H9 (cell line): ENCODE data around the gene SPDYE4. TPM values are rescaled to one million over a fixed set of nuclear protein-coding genes. Genes with fewer than 3 reads are reported as not detected.

ENCODE experiments used
- DNase-seq: peaks from one replicate; pipeline ENCODE4 v3.0.0-alpha.2; 2017
- H2AFZ ChIP-seq: one replicate; pipeline ENCODE4 v1.6.1; 2013; ENCODE audit warnings: mild to moderate bottlenecking, low read length, control low read depth, moderate library complexity
- H2AK5ac ChIP-seq: 2 replicates; pipeline ENCODE4 v1.6.1; 2013; ENCODE audit warnings: low read length, control low read depth, mixed read lengths; ENCODE audit not compliant: insufficient read length
- H2BK120ac ChIP-seq: one replicate; pipeline ENCODE4 v1.6.1; 2013; ENCODE audit warnings: low read depth, mild to moderate bottlenecking, low read length, control low read depth, inconsistent platforms; ENCODE audit not compliant: poor library complexity, severe bottlenecking
- H2BK12ac ChIP-seq: 2 replicates; pipeline ENCODE4 v1.6.1; 2013; ENCODE audit warnings: low read length, control low read depth, mixed read lengths, low read depth; ENCODE audit not compliant: insufficient read length
- H2BK15ac ChIP-seq: 2 replicates; pipeline ENCODE4 v1.6.1; 2013; ENCODE audit warnings: low read depth, low read length, control low read depth
- H2BK20ac ChIP-seq: one replicate; pipeline ENCODE4 v1.6.1; 2013; ENCODE audit warnings: low read depth, mild to moderate bottlenecking, low read length, control low read depth, inconsistent platforms; ENCODE audit not compliant: poor library complexity, severe bottlenecking
- H2BK5ac ChIP-seq: 2 replicates; pipeline ENCODE4 v1.6.1; 2013; ENCODE audit warnings: low read length, control low read depth, mixed read lengths; ENCODE audit not compliant: insufficient read length
- H3K14ac ChIP-seq: 2 replicates; pipeline ENCODE4 v1.6.1; 2013; ENCODE audit warnings: low read length, control low read depth; ENCODE audit not compliant: insufficient read depth
- H3K18ac ChIP-seq: 2 replicates; pipeline ENCODE4 v1.6.1; 2013; ENCODE audit warnings: low read depth, mild to moderate bottlenecking, mixed read lengths, low read length, control low read depth; ENCODE audit not compliant: insufficient read length
- H3K23ac ChIP-seq: 2 replicates; pipeline ENCODE4 v1.6.1; 2013; ENCODE audit warnings: low read length, control low read depth, mixed read lengths, low read depth; ENCODE audit not compliant: insufficient read length
- H3K23me2 ChIP-seq: 2 replicates; pipeline ENCODE4 v1.6.1; 2013; ENCODE audit warnings: low read depth, mild to moderate bottlenecking, mixed read lengths, low read length, control low read depth; ENCODE audit not compliant: insufficient read length, poor library complexity, severe bottlenecking
- H3K27ac ChIP-seq: 2 replicates; pipeline ENCODE4 v1.5.1; 2013; ENCODE audit warnings: low read length, control low read depth, mixed read lengths, low read depth; ENCODE audit not compliant: insufficient read length
- H3K27me3 ChIP-seq: 2 replicates; pipeline ENCODE4 v1.6.1; 2013; ENCODE audit warnings: low read length, control low read depth, inconsistent platforms; ENCODE audit not compliant: insufficient read depth
- H3K4ac ChIP-seq: 2 replicates; pipeline ENCODE4 v1.6.1; 2013; ENCODE audit warnings: low read depth, mild to moderate bottlenecking, control low read depth, inconsistent platforms, low read length, moderate library complexity
- H3K4me1 ChIP-seq: 2 replicates; pipeline ENCODE4 v1.6.1; 2013; ENCODE audit warnings: low read length, control low read depth, inconsistent platforms; ENCODE audit not compliant: insufficient read depth
- H3K4me2 ChIP-seq: 2 replicates; pipeline ENCODE4 v1.6.1; 2013; ENCODE audit warnings: low read length, control low read depth, mixed read lengths; ENCODE audit not compliant: insufficient read length, insufficient read depth
- H3K56ac ChIP-seq: 2 replicates; pipeline ENCODE4 v1.6.1; 2013; ENCODE audit warnings: low read depth, mild to moderate bottlenecking, mixed read lengths, low read length, control low read depth; ENCODE audit not compliant: insufficient read length
- H3K79me1 ChIP-seq: 2 replicates; pipeline ENCODE4 v1.6.1; 2013; ENCODE audit warnings: low read depth, mild to moderate bottlenecking, moderate library complexity, low read length, control low read depth, inconsistent platforms; ENCODE audit not compliant: insufficient read depth, poor library complexity, severe bottlenecking
- H3K79me2 ChIP-seq: 2 replicates; pipeline ENCODE4 v1.6.1; 2013; ENCODE audit warnings: low read length, control low read depth, inconsistent platforms; ENCODE audit not compliant: insufficient read depth
- H3K9ac ChIP-seq: 2 replicates; pipeline ENCODE4 v1.6.1; 2013; ENCODE audit warnings: low read length, control low read depth, mixed read lengths; ENCODE audit not compliant: insufficient read length; ENCODE audit errors: extremely low read depth
- H3K9me3 ChIP-seq: one replicate; pipeline ENCODE4 v1.6.1; 2013; ENCODE audit warnings: low read depth, low read length, inconsistent platforms; ENCODE audit not compliant: control insufficient read depth
- H3T11ph ChIP-seq: one replicate; pipeline ENCODE4 v1.6.1; 2013; ENCODE audit warnings: mild to moderate bottlenecking, low read length, control low read depth, inconsistent platforms
- H4K20me1 ChIP-seq: one replicate; pipeline ENCODE4 v1.6.1; 2013; ENCODE audit not compliant: control insufficient read depth, insufficient read length, insufficient read depth
- H4K5ac ChIP-seq: 2 replicates; pipeline ENCODE4 v1.6.1; 2013; ENCODE audit warnings: low read depth, mild to moderate bottlenecking, mixed read lengths, low read length, control low read depth; ENCODE audit not compliant: insufficient read length
- H4K8ac ChIP-seq: replicated peaks from 2 replicates; pipeline ENCODE4 v1.6.1; 2013; ENCODE audit warnings: low read length, control low read depth, mixed read lengths, low read depth; ENCODE audit not compliant: insufficient read length
- H4K91ac ChIP-seq: 2 replicates; pipeline ENCODE4 v1.6.1; 2013; ENCODE audit warnings: low read depth, mild to moderate bottlenecking, moderate library complexity, mixed read lengths, low read length, control low read depth; ENCODE audit not compliant: insufficient read length
- H3K27ac Mint-ChIP-seq, 3 experiments: 2 replicates in 2 of 3; 3 replicates in 1 of 3; pipeline ENCODE4 v1.8.0; 2020 to 2021; ENCODE audit warnings: mixed read lengths in 3 of 3, mild to moderate bottlenecking in 1 of 3, moderate library complexity in 1 of 3
- H3K27me3 Mint-ChIP-seq: 2 replicates; pipeline ENCODE4 v1.8.0; 2021; ENCODE audit warnings: low read depth, mild to moderate bottlenecking, moderate library complexity, mixed read lengths
- H3K36me3 Mint-ChIP-seq, 3 experiments: 2 replicates in 2 of 3; 3 replicates in 1 of 3; pipeline ENCODE4 v1.8.0; 2020 to 2021; ENCODE audit warnings: low read depth in 3 of 3, mixed read lengths in 3 of 3; ENCODE audit not compliant: insufficient read depth in 1 of 3
- H3K4me1 Mint-ChIP-seq, 2 experiments: 2 replicates each; pipeline ENCODE4 v1.8.0; 2020; ENCODE audit warnings: mixed read lengths in 2 of 2
- H3K4me3 Mint-ChIP-seq, 2 experiments: 2 replicates in 1 of 2; 3 replicates in 1 of 2; pipeline ENCODE4 v1.8.0; 2020 to 2021; ENCODE audit warnings: mild to moderate bottlenecking in 2 of 2, mixed read lengths in 2 of 2, moderate library complexity in 1 of 2
- H3K9me3 Mint-ChIP-seq, 2 experiments: 2 replicates in 1 of 2; 3 replicates in 1 of 2; pipeline ENCODE4 v1.8.0; 2020; ENCODE audit warnings: mild to moderate bottlenecking in 2 of 2, mixed read lengths in 2 of 2, moderate library complexity in 1 of 2
- CTCF ChIP-seq: fragments of 200-600 bp; sonication (generic); conservative IDR thresholded peaks from 3 replicates; pipeline ENCODE4 v1.8.0; 2021; ENCODE audit warnings: antibody characterized with exemption, mild to moderate bottlenecking
- WGBS: extraction: QIAGEN DNeasy Blood & Tissue Kit; methylation state at CpG from one replicate; pipeline ENCODE4 v1.1.7; 2013; ENCODE audit warnings: missing lambda C conversion rate, low lambda C conversion rate, mixed read lengths; ENCODE audit not compliant: insufficient read length; ENCODE audit errors: extremely low coverage; 5-methylcytosine and 5-hydroxymethylcytosine counted together
- total RNA-seq: library from RNA; stranded (reverse); gene quantifications from 2 replicates; pipeline ENCODE4 v1.2.1, GENCODE V29; 2021

SPDYE4 gene
- total RNA-seq, 1 experiment from 2014 or later, result not detected

GRCh38 chr17:8719291-8720246 is 38.8 kb downstream of the SPDYE4 start:
- H3K9me3 Mint-ChIP-seq, result no peaks in the 10 kb centered on the region; a peak in 1 of 5 replicates
- no peaks in the 10 kb centered on the region for H4K20me1 ChIP-seq

More at GRCh38 chr17:8719291-8720246, 38.8 kb downstream of the SPDYE4 start:
- no peaks in the 10 kb centered on the region for H3K4me1 ChIP-seq
- Mint-ChIP-seq H3K27me3 (peaks cover 5% of the 10 kb centered on the region), H3K4me3 (no peak overlapping the region; a peak in 1 of 5 replicates), H3K27ac (no peak overlapping the region; a peak in 1 of 7 replicates), H3K4me1 (peaks cover 3 to 4% of the 10 kb centered on the region in 2 experiments), H3K36me3 (no peaks in the 10 kb centered on the region; a peak in 1 of 7 replicates)
- no peak overlapping the region for H3K4me2 ChIP-seq
- H3T11ph ChIP-seq, result no peak overlapping the region
- no peak for TF ChIP-seq CTCF
- H3K9me3 ChIP-seq, result no peaks in the 10 kb centered on the region
- WGBS, result no CpG with 5 or more reads among the region's 5 CpGs
- no peak overlapping the region for H4K91ac ChIP-seq
- H3K4ac ChIP-seq, result no peak overlapping the region
- no peaks in the 10 kb centered on the region for H3K23me2 ChIP-seq
- no peaks in the 10 kb centered on the region for H3K27me3 ChIP-seq
- no peak overlapping the region for H4K8ac ChIP-seq
- H3K79me1 ChIP-seq, result no peaks in the 10 kb centered on the region
- H3K18ac ChIP-seq, result no peak overlapping the region
- H3K23ac ChIP-seq, result no peak overlapping the region
- H3K9ac ChIP-seq, result no peak overlapping the region
- H2BK5ac ChIP-seq, result no peak overlapping the region
- no peak overlapping the region for H3K14ac ChIP-seq
- no peak overlapping the region for H2BK15ac ChIP-seq
- no peak overlapping the region for H2BK20ac ChIP-seq
- no peak overlapping the region for H2AFZ ChIP-seq
- H3K27ac ChIP-seq, result no peak overlapping the region
- no peaks in the 10 kb centered on the region for H3K79me2 ChIP-seq
- no peak overlapping the region for H3K56ac ChIP-seq
- no peak overlapping the region for H2BK120ac ChIP-seq
- DNase-seq, result no peak
- H2AK5ac ChIP-seq, result no peak overlapping the region
- H4K5ac ChIP-seq, result no peak overlapping the region
- H2BK12ac ChIP-seq, result no peak overlapping the region
